Upper lobe of left lung (tissue), 4 donors: ENCODE results near the gene SLC24A1.

Experiments used
- CTCF ChIP-seq, 6 experiments: fragments of 450-650 bp in 4 of 6; fragments of 200-600 bp in 2 of 6; sonication (generic) in 2 of 6; IDR thresholded peaks; one replicate each; pipeline ENCODE4 v1.5.1; 2016 to 2019; ENCODE audit warnings: antibody characterized with exemption in 6 of 6
- EP300 ChIP-seq, 4 donors: sonication (generic); formaldehyde crosslinking; IDR thresholded peaks; one replicate each; pipeline ENCODE4 v1.5.1; 2017; ENCODE audit warnings: antibody characterized with exemption in 4 of 4, control low read depth in 2 of 4
- POLR2A ChIP-seq, 4 donors: fragments of 450-650 bp; IDR thresholded peaks; one replicate each; pipeline ENCODE4 v1.5.1; 2016 to 2017; ENCODE audit warnings: antibody characterized with exemption in 4 of 4, mild to moderate bottlenecking in 2 of 4
- POLR2AphosphoS5 ChIP-seq, 2 donors: sonication (generic); formaldehyde crosslinking; IDR thresholded peaks; one replicate each; pipeline ENCODE4 v1.5.1; 2017; ENCODE audit warnings: antibody characterized with exemption in 2 of 2

- TF ChIP-seq CTCF (IDR thresholded peaks at IDR 0.05) (no peak), POLR2A (IDR thresholded peaks at IDR 0.05) (no peak), POLR2AphosphoS5 (IDR thresholded peaks at IDR 0.05) (no peak), EP300 (IDR thresholded peaks at IDR 0.05) (no peak)
Observed at GRCh38 chr15:65659502-65660052, 37.8 kb downstream of the SLC24A1 start.
